HG03521 (cell line): ENCODE results near the gene ISL2.
"Not testable (repeated sequence)": the region's sequence is repeated elsewhere in the genome, so short reads cannot be mapped to it uniquely, and the experiment has no call there.

Source experiments
- ATAC-seq: cut with Tn5 transposase; IDR thresholded peaks from one replicate; pipeline ENCODE4 v1.9.1; 2021; ENCODE audit warnings: mild to moderate bottlenecking, moderate library complexity; ENCODE audit not compliant: unreplicated experiment

Gene ISL2

GRCh38 chr15:76336254-76337058 is at the start of gene ISL2:
ISL2 (plus strand) TSS chr15:76336773; CDS start chr15:76336884, 111 bp downstream.
- peak; percentile 47 for ATAC-seq

- no peak for ATAC-seq
These were observed 47.0 kb upstream of the ISL2 start for GRCh38 chr15:76289582-76289981.

- ATAC-seq: no peak
These were observed 43.2 kb upstream of the ISL2 start for GRCh38 chr15:76293361-76293760.

GRCh38 chr15:76294463-76294862 is 42.1 kb upstream of the ISL2 start:
- not testable (repeated sequence) for ATAC-seq

GRCh38 chr15:76296849-76297248 is 39.7 kb upstream of the ISL2 start:
- no peak for ATAC-seq

- ATAC-seq: not testable (repeated sequence)
These were observed 38.6 kb upstream of the ISL2 start for GRCh38 chr15:76297951-76298350.

- ATAC-seq: no peak
These were observed 37.6 kb upstream of the ISL2 start for GRCh38 chr15:76298986-76299385.

GRCh38 chr15:76299786-76300185 is 36.8 kb upstream of the ISL2 start:
- no peak for ATAC-seq

- no peak for ATAC-seq
These were observed 32.7 kb upstream of the ISL2 start for GRCh38 chr15:76303909-76304308.

GRCh38 chr15:76309601-76310330 is 26.8 kb upstream of the ISL2 start:
- no peak for ATAC-seq

GRCh38 chr15:76310475-76311099 is 26.0 kb upstream of the ISL2 start:
- ATAC-seq: no peak

GRCh38 chr15:76311100-76311953 is 25.2 kb upstream of the ISL2 start, which contains the start of gene ETFA:
ETFA (minus strand) TSS chr15:76311469; CDS start chr15:76311388, 81 bp downstream.
- ATAC-seq: peak; percentile 99

- no peak for ATAC-seq
These were observed 23.9 kb upstream of the ISL2 start for GRCh38 chr15:76312540-76313174.

- ATAC-seq: not testable (repeated sequence)
These were observed 23.4 kb upstream of the ISL2 start for GRCh38 chr15:76313175-76313567.

GRCh38 chr15:76313731-76314130 is 22.8 kb upstream of the ISL2 start:
- no peak for ATAC-seq

- ATAC-seq: no peak
These were observed 16.6 kb upstream of the ISL2 start for GRCh38 chr15:76320012-76320411.

- ATAC-seq: no peak
These were observed 15.4 kb upstream of the ISL2 start for GRCh38 chr15:76321171-76321570.

GRCh38 chr15:76321602-76322001 is 15.0 kb upstream of the ISL2 start:
- ATAC-seq: no peak

GRCh38 chr15:76324066-76324465 is 12.5 kb upstream of the ISL2 start:
- no peak for ATAC-seq

GRCh38 chr15:76325704-76326103 is 10.9 kb upstream of the ISL2 start:
- no peak for ATAC-seq
